Activated B cell treated with CpG ODN at 0.5 μM for 24 hours (primary cell): ENCODE data around the gene IQSEC1. TPM values are rescaled to one million over a fixed set of nuclear protein-coding genes. Genes with fewer than 3 reads are reported as not detected.

Experiments used
- ATAC-seq: fragments of 200-7000 bp; cut with Tn5 transposase; one replicate; pipeline ENCODE4 v1.10.0; 2021; ENCODE audit warnings: low read depth, mild to moderate bottlenecking, moderate library complexity
- CTCF ChIA-PET: fragments of 350-600 bp; sonication (Branson Sonifier 250); formaldehyde crosslinking; loops from one replicate; lab custom pipeline; 2021; ENCODE audit warnings: antibody characterized with exemption; lab: Charles Lee
- POLR2A ChIA-PET: fragments of 350-600 bp; sonication (Branson Sonifier 250); formaldehyde crosslinking; loops from one replicate; lab custom pipeline; 2021; ENCODE audit warnings: antibody characterized with exemption; lab: Charles Lee
- DNase-seq: peaks from one replicate; pipeline ENCODE4 v3.0.0; 2022
- H3K27ac Mint-ChIP-seq: one replicate; pipeline ENCODE4 v1.8.0; 2020; ENCODE audit warnings: mixed read lengths
- H3K27me3 Mint-ChIP-seq: one replicate; pipeline ENCODE4 v1.8.0; 2021; ENCODE audit warnings: mixed read lengths
- H3K36me3 Mint-ChIP-seq: one replicate; pipeline ENCODE4 v1.8.0; 2021; ENCODE audit warnings: low read depth, mixed read lengths
- H3K4me1 Mint-ChIP-seq: one replicate; pipeline ENCODE4 v1.8.0; 2021; ENCODE audit warnings: mixed read lengths
- H3K4me3 Mint-ChIP-seq: one replicate; pipeline ENCODE4 v1.8.0; 2020; ENCODE audit warnings: mild to moderate bottlenecking, mixed read lengths
- H3K9me3 Mint-ChIP-seq: one replicate; pipeline ENCODE4 v1.8.0; 2020; ENCODE audit warnings: mixed read lengths
- intact Hi-C: fragments of 100-400 bp; cut with micrococcal nuclease; formaldehyde crosslinking; loops from one replicate; pipeline ENCODE4 v1.15.1; 2024
- total RNA-seq: library from RNA; stranded (reverse); gene quantifications from 2 replicates; pipeline ENCODE4 v1.2.3, GENCODE V29; 2022
- TF ChIP-seq, protein P1 (sequence below): fragments of 200-600 bp; IDR thresholded peaks from one replicate; pipeline ENCODE4 v1.8.0; 2022; ENCODE audit warnings: antibody characterized with exemption, mild to moderate bottlenecking

IQSEC1 gene
- total RNA-seq, 1 donor from 2014 or later = 296 TPM

DNA sequence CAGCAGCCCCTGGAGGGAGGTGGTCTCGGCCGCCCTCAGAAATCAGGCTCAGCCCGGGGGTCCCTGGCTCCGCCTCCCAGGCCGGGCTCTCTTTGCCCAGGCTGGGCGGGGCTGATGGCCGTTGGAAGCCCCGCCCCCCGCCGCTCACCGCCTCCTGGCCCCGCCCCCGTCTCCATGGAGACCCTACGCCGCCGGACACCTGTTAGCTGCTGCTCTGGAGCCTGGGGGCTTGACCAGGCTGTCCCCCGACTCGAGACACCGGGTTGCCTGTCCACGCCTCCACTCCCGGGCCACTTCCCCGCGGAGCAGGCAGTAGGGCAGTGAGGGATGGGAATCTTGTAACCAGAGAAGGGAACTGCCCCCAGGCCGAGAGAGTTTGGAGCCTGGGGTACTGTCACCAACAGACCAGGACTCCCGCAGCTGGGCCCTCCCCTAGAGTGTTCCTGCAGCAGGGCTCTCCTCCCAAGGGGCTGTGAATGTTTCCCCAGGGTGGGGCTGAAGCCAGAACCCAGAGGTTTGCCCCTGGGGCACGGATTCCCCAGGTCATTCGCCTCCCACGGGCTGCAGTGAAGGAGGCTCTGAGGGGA, 204.1 kb downstream of the IQSEC1 start:
- Mint-ChIP-seq H3K4me3 (peak overlapping the region; percentile 41), H3K27ac (no peak overlapping the region), H3K9me3 (peaks cover 5% of the 10 kb centered on the region), H3K36me3 (no peaks in the 10 kb centered on the region), H3K4me1 (peaks cover 25% of the 10 kb centered on the region), H3K27me3 (peaks cover 3% of the 10 kb centered on the region)
- ChIA-PET CTCF (interaction anchor here (1.4 to 3.8 kb wide), 4 partner anchors 11 to 779 kb away, joined by 4 to 50 read pairs (median 10); no protein-coding TSS in a partner anchor), POLR2A (interaction anchor here (1.2 kb wide), 1 partner anchor 15 kb away, joined by 3 read pairs; no protein-coding TSS in a partner anchor)
- intact Hi-C loops = loop anchor here (5.0 kb wide), 1 partner anchor 583 kb away; no protein-coding TSS in a partner anchor
- TF ChIP-seq, protein P1, sequence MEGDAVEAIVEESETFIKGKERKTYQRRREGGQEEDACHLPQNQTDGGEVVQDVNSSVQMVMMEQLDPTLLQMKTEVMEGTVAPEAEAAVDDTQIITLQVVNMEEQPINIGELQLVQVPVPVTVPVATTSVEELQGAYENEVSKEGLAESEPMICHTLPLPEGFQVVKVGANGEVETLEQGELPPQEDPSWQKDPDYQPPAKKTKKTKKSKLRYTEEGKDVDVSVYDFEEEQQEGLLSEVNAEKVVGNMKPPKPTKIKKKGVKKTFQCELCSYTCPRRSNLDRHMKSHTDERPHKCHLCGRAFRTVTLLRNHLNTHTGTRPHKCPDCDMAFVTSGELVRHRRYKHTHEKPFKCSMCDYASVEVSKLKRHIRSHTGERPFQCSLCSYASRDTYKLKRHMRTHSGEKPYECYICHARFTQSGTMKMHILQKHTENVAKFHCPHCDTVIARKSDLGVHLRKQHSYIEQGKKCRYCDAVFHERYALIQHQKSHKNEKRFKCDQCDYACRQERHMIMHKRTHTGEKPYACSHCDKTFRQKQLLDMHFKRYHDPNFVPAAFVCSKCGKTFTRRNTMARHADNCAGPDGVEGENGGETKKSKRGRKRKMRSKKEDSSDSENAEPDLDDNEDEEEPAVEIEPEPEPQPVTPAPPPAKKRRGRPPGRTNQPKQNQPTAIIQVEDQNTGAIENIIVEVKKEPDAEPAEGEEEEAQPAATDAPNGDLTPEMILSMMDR = no peak
- ATAC-seq (peak; percentile 51), DNase-seq (peak; percentile 50)

GRCh38 chr3:12868039-12869034, 204.9 kb downstream of the IQSEC1 start:
- Mint-ChIP-seq H3K4me3 (peak overlapping the region; percentile 79), H3K4me1 (peaks cover 25% of the 10 kb centered on the region), H3K27ac (peak overlapping the region; percentile 25), H3K36me3 (no peaks in the 10 kb centered on the region), H3K27me3 (peaks cover 3% of the 10 kb centered on the region), H3K9me3 (peaks cover 5% of the 10 kb centered on the region)
- TF ChIP-seq, protein P1 = peak; percentile 67
- DNase-seq (peak; percentile 59), ATAC-seq (peak; percentile 81)
- CTCF ChIA-PET = interaction anchor here (0.7 to 3.8 kb wide), 9 partner anchors 11 to 780 kb away, joined by 3 to 50 read pairs (median 4); no protein-coding TSS in a partner anchor
- POLR2A ChIA-PET = interaction anchor here (0.6 to 1.2 kb wide), 4 partner anchors 16 to 584 kb away, joined by 3 to 4 read pairs (median 3); no protein-coding TSS in a partner anchor
- intact Hi-C loops = loop anchor here (1.0 to 5.0 kb wide), 4 partner anchors 10 to 780 kb away; no protein-coding TSS in a partner anchor

DNA sequence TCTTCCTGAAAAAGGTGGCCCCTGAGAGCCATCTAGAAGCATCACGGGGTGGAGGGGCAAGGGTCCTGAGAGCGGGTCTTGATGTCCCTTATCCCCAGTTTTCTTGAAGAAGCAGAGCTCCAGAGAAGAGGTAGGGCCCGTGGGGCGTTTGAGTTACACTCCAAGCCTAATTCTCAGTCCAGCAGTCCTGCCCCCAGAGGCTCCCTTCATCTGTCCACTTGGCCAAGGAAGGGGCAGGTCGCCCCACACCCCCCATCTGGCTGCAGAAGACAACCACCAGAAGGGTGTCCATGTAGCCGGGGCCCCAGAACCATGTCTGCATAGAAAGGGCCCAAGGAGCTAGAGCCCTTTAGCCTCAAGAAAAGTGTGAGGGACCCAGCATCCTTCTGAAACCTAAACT, 206.4 kb downstream of the IQSEC1 start:
- intact Hi-C loops = loop anchor here (5.0 kb wide), 1 partner anchor 585 kb away; no protein-coding TSS in a partner anchor
- CTCF ChIA-PET = interaction anchor here (2.2 to 3.8 kb wide), 2 partner anchors 21 to 25 kb away, joined by 9 to 50 read pairs; no protein-coding TSS in a partner anchor
- H3K36me3 Mint-ChIP-seq = no peaks in the 10 kb centered on the region
- H3K4me1 Mint-ChIP-seq = peaks cover 25% of the 10 kb centered on the region
- DNase-seq (no peak), ATAC-seq (no peak)
- POLR2A ChIA-PET = no interaction called here
- TF ChIP-seq, protein P1 = no peak
- peaks cover 3% of the 10 kb centered on the region for H3K27me3 Mint-ChIP-seq
- no peak overlapping the region for H3K4me3 Mint-ChIP-seq
- H3K9me3 Mint-ChIP-seq = peaks cover 5% of the 10 kb centered on the region
- H3K27ac Mint-ChIP-seq = no peak overlapping the region

DNA sequence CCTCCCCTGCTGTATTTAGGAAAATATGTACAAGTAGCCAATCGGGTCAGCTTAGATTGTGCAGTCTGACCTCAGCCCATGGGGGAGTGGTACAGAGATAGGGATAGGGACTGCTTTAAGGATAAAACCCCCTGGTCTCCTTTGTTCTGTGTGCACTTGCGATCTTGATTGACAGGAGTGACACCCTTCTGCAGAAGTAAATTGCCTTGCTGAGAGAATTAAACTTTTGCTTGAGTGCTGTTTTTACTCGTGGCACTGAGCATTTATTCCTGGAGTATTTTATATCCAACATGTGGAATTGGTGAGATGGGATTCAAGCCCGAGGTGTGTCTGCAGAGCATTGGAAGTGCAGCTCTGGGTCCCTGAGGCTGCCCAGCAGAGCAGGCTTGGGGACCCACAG, 208.0 kb downstream of the IQSEC1 start:
- no peak overlapping the region for H3K4me3 Mint-ChIP-seq
- TF ChIP-seq, protein P1 = no peak
- POLR2A ChIA-PET = no interaction called here
- DNase-seq (no peak), ATAC-seq (no peak)
- no peak overlapping the region for H3K27ac Mint-ChIP-seq
- intact Hi-C loops = loop anchor here (5.0 kb wide), 1 partner anchor 587 kb away; no protein-coding TSS in a partner anchor
- CTCF ChIA-PET = interaction anchor here (3.8 kb wide), 1 partner anchor 26 kb away, joined by 50 read pairs; no protein-coding TSS in a partner anchor
- H3K27me3 Mint-ChIP-seq = peaks cover 3% of the 10 kb centered on the region
- H3K4me1 Mint-ChIP-seq = peaks cover 14% of the 10 kb centered on the region
- no peaks in the 10 kb centered on the region for H3K36me3 Mint-ChIP-seq
- H3K9me3 Mint-ChIP-seq = peaks cover 5% of the 10 kb centered on the region
